GM18505 (cell line): ENCODE measurements around the gene DHRS12.

Experiments used
- ATAC-seq: cut with Tn5 transposase; IDR thresholded peaks from one replicate; pipeline ENCODE4 v1.9.1; 2021; ENCODE audit not compliant: unreplicated experiment
- POLR2A ChIP-seq: IDR thresholded peaks from 4 replicates; pipeline ENCODE4 v1.6.1; 2011; ENCODE audit warnings: borderline replicate concordance; ENCODE audit not compliant: insufficient read depth, insufficient read length; ENCODE audit errors: extremely low read depth

Gene DHRS12

GRCh38 chr13:51786425-51787265 lies 17.3 kb downstream of the DHRS12 start:
- no peak for TF ChIP-seq POLR2A
- ATAC-seq, result no peak

- no peak for ATAC-seq
- TF ChIP-seq POLR2A, result no peak
Measured at GRCh38 chr13:51785712-51786424, 18.1 kb downstream of the DHRS12 start.

GRCh38 chr13:51784097-51784496 lies 19.9 kb downstream of the DHRS12 start:
- no peak for TF ChIP-seq POLR2A
- ATAC-seq, result no peak

GRCh38 chr13:51783428-51784094 lies 20.4 kb downstream of the DHRS12 start:
- no peak for TF ChIP-seq POLR2A
- ATAC-seq, result no peak

DNA sequence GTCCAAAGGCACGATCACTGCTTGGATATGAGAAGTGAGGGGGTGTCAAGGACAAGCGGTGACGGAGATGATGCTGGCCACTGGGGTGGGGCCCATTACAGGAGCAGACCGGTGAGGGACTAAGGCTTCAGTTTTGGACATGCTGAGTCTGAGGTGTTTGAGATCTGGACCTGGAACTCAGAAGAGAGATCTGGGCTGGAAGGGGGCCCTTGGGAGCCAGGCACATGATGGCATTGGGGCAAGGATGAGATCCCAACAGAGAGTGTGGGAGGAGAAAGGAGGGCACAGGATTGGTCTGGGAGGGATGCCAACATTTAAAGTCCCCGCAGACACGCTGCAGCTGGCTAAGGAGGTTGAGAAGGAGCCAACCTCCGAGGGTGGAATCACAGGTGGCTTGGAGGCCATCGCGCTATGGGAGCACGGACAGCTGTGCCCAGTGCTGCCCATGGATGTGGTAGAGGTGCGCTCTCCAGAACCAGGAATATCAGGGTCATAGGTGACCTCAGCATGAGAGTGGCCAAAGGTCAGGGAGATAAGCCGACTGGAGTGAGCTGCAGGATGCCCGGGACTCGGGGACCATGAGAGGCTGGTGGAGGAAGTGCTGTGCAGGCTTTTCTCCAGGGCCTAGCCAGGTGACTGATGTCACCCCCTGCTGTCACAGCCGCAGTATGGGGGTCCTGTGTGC lies 21.8 kb downstream of the DHRS12 start:
- no peak for ATAC-seq
- no peak for TF ChIP-seq POLR2A

- TF ChIP-seq POLR2A, result no peak
- ATAC-seq, result no peak
Measured at GRCh38 chr13:51781246-51782022, 22.5 kb downstream of the DHRS12 start.

DNA sequence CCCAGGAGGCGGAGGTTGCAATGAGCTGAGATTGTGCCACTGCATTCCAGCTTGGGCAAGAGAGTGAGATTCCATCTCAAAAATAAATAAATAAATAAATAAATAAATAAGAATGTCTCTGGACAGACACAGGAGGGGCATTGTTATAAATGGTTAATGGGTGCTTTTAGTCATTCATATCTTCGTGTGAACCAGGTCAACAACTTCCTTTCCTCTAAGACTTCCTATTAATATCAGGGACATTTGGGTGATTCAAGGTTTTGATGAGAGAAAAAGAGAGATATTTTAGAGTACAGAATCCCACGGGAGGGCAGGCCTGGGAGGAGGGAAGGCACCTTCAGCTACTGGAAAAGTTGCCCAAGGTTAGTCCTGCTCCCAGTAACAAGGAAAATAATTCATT lies 23.9 kb downstream of the DHRS12 start:
- no peak for ATAC-seq
- TF ChIP-seq POLR2A, result no peak

- TF ChIP-seq POLR2A, result no peak
Measured at GRCh38 chr13:51778392-51778791, 25.6 kb downstream of the DHRS12 start.

GRCh38 chr13:51777921-51778320 lies 26.0 kb downstream of the DHRS12 start:
- ATAC-seq, result no peak
- TF ChIP-seq POLR2A, result no peak

More at GRCh38 chr13:51778392-51778791, 25.6 kb downstream of the DHRS12 start:
- no peak for ATAC-seq

- TF ChIP-seq POLR2A, result no peak
- no peak for ATAC-seq
Measured at GRCh38 chr13:51776179-51776578, 27.8 kb downstream of the DHRS12 start.

DNA sequence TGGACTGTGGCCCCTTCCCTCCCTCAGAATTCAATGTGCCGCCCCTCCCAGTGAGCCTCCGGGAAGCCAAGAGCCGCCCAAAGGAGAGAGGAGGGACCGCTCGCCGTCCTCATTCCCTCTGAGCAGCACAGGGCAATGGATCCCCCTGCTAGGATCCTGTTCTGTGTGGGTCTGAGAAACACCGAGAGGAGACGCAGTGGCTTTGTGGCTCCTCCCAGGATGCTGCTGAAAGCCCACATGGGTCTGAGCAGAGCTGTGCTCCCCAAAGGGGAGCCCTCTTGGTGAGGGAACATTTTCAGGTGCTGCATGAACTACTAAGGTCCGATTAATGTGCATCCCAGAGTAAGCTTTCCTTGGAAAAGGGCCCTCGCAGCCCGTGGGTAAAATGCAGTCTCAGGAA lies 30.4 kb downstream of the DHRS12 start:
- TF ChIP-seq POLR2A, result no peak
- no peak for ATAC-seq

- TF ChIP-seq POLR2A, result no peak
Measured at GRCh38 chr13:51772781-51773180, 31.2 kb downstream of the DHRS12 start.

DNA sequence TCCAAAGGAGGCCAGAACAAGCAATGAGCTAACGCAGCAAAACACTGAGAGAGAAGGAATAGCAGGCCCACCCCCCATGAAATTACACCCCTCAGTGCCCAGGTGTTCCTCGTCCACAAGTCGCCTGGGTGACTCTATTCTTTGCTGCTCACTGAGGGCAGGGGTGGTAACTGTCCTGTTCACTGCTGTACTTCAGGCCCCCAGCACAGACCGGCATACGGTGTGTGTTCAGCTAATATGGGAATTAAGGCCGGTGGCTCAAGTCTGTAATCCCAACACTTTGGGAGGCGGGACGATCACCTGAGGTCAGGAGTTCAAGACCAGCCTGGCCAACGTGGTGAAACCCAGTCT lies 31.9 kb downstream of the DHRS12 start:
- no peak for TF ChIP-seq POLR2A
- no peak for ATAC-seq

More at GRCh38 chr13:51772781-51773180, 31.2 kb downstream of the DHRS12 start:
- no peak for ATAC-seq

GRCh38 chr13:51771418-51772104 lies 32.4 kb downstream of the DHRS12 start:
- no peak for TF ChIP-seq POLR2A
- ATAC-seq, result no peak
